Peyer's patch (tissue), 4 donors: ENCODE data around the gene AP5S1.

Source experiments
- POLR2A ChIP-seq, 2 donors: fragments of 450-650 bp; IDR thresholded peaks; one replicate each; pipeline ENCODE4 v1.5.1; 2017; ENCODE audit warnings: antibody characterized with exemption in 2 of 2, mild to moderate bottlenecking in 2 of 2, moderate library complexity in 2 of 2
- TF ChIP-seq, protein P1 (sequence below), 6 experiments: fragments of 450-650 bp in 4 of 6; fragments of 200-600 bp in 2 of 6; sonication (generic) in 1 of 6; IDR thresholded peaks; one replicate each; pipeline ENCODE4 v1.5.1; 2017 to 2019; ENCODE audit warnings: antibody characterized with exemption in 6 of 6, mild to moderate bottlenecking in 3 of 6, moderate library complexity in 1 of 6

GRCh38 chr20:3812975-3813847 is 7.1 kb upstream of the AP5S1 start:
- TF ChIP-seq, protein P1, sequence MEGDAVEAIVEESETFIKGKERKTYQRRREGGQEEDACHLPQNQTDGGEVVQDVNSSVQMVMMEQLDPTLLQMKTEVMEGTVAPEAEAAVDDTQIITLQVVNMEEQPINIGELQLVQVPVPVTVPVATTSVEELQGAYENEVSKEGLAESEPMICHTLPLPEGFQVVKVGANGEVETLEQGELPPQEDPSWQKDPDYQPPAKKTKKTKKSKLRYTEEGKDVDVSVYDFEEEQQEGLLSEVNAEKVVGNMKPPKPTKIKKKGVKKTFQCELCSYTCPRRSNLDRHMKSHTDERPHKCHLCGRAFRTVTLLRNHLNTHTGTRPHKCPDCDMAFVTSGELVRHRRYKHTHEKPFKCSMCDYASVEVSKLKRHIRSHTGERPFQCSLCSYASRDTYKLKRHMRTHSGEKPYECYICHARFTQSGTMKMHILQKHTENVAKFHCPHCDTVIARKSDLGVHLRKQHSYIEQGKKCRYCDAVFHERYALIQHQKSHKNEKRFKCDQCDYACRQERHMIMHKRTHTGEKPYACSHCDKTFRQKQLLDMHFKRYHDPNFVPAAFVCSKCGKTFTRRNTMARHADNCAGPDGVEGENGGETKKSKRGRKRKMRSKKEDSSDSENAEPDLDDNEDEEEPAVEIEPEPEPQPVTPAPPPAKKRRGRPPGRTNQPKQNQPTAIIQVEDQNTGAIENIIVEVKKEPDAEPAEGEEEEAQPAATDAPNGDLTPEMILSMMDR (IDR thresholded peaks at IDR 0.05), result no peak
- TF ChIP-seq POLR2A (IDR thresholded peaks at IDR 0.05), result no peak
